GM18517 (cell line): ENCODE measurements around the gene AOPEP.

Source experiments
- ATAC-seq: cut with Tn5 transposase; IDR thresholded peaks from one replicate; pipeline ENCODE4 v1.9.1; 2021; ENCODE audit warnings: mild to moderate bottlenecking, moderate library complexity; ENCODE audit not compliant: unreplicated experiment

AOPEP gene

GRCh38 chr9:95127249-95128176 is 401.0 kb downstream of the AOPEP start:
- no peak for ATAC-seq

- ATAC-seq, result no peak
Measured at GRCh38 chr9:95128177-95128524, 401.7 kb downstream of the AOPEP start.

GRCh38 chr9:95129476-95130291 is 403.2 kb downstream of the AOPEP start:
- ATAC-seq, result no peak

GRCh38 chr9:95130484-95130883 is 404.0 kb downstream of the AOPEP start:
- no peak for ATAC-seq

GRCh38 chr9:95131023-95131943 is 404.8 kb downstream of the AOPEP start:
- no peak for ATAC-seq

GRCh38 chr9:95132366-95133324 is 406.1 kb downstream of the AOPEP start:
- ATAC-seq, result no peak

- ATAC-seq, result no peak
Measured at GRCh38 chr9:95133325-95133705, 406.8 kb downstream of the AOPEP start.

- no peak for ATAC-seq
Measured at GRCh38 chr9:95134457-95134881, 408.0 kb downstream of the AOPEP start.

- no peak for ATAC-seq
Measured at GRCh38 chr9:95135756-95136155, 409.3 kb downstream of the AOPEP start.
